NCI-H1694 (cell line): ENCODE results near the gene SPTBN2.

Source experiments
- DNase-seq: peaks from one replicate; lab custom pipeline; 2025; lab: John Stamatoyannopoulos, UW

SPTBN2 gene

DNA sequence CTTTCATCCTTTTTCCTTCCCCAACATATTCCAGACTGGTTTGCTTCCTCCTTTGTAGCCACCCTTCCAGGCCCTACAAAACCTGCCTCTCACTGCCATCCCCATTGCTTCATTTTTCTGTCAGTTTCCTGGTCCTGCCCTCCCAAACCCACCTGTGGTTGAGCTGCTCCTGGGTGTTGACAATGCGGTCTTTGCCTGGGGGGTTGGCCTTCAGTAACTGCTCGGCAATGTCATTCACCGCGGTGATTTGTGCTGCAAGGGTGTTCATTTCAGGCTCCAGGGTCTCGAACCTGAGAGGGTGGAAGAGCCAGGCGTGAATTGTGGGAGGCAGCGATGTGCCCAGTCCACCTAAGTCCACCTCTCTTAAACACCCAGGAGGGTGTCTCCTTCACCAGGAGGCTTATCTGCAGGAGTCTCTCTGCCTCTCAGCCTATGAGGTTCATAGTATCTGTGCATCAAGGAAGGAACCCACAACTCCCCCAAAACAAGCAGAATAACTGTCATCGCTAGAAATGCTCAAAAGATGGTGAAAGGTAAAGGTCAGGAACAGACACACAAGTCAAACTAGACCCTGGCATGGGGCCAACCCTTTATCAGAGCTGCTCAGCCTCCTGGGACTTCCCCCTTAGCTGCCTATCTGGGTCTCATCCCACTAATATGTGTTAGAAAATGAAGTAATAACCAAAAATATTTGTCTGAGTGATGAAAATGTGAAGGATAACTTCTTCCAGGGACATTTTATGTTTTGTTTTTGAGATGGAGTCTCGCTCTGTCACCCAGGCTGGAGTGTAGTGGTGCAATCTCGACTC, 27.4 kb downstream of the SPTBN2 start:
- no peak for DNase-seq

DNA sequence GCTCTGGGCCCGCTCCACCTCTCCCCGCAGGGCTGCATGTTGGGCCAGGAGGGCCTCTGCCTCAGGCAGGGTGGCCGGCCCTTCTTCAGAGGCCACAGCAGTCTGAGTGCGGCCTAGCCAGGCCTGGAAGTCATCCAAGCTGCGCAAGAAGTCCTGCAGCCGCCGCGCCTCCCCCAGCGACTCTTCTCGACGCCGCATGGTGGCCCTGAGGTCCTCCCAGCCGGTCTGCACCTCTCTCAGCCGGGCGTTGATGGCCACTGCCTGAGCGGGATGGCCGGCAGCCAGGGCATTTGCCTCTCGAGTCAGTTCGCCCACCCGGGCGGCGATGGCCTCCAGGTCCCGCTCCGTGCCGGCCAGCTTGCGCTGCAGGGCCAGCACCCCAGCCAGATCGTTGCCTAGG, 28.3 kb downstream of the SPTBN2 start:
- DNase-seq, result no peak

DNA sequence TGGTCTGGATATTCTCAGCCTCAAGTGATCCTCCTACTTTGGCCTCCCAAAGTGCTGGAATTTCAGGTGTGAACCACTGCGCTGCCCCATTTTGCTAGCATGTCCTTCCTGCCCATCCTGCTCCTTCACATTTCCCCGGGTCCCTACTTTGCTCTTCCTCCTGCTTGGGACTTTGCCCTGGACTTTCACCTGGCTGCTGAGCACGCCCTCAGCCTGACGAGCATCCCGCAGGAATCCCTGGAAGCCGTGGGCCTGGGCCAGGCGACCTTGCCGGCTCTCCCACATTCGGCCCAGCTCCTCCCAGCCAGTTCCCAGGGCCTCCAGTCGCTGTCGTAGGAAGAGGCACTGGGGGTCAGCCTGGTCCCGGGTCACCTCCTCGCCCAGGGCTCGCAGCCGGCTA, 28.7 kb downstream of the SPTBN2 start:
- no peak for DNase-seq

DNA sequence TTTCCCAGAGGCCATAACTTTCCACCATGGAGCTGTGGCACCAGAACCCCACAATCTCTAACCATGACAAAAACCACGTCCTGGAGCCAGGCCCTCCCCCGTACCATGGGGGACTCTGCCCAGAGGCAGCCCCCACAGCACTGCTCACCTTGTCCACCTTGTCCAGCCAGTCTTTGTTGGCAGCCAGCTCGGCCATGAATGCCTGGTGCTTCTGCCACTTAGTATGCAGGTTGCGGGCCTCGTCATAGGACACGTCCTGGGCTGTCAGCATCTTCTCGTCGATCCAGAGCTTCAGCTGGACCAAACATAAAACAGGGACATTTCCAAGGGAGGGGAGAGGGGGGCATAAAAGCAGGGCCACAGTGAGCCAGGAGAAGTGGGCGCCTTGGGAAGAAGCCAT, 30.5 kb downstream of the SPTBN2 start:
- no peak for DNase-seq

DNA sequence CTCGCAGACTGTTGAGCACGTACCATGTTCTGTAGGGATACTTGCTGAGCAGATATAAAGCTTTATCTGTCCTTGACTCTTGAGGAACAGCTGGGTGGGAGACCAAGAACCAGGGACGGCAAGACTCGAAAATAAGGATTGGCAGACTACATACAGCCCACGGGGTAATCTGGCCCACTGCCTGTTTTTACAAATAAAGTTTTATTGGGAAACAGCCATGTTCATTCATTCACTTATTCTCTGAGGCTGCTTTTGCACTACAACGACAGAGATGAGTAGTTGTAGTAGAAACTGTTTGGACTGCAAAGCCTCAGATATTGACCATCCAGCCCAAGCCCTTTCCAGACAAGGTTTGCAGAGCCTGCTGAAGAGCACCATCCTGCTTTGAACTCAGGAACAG, 31.0 kb downstream of the SPTBN2 start:
- no peak for DNase-seq

DNA sequence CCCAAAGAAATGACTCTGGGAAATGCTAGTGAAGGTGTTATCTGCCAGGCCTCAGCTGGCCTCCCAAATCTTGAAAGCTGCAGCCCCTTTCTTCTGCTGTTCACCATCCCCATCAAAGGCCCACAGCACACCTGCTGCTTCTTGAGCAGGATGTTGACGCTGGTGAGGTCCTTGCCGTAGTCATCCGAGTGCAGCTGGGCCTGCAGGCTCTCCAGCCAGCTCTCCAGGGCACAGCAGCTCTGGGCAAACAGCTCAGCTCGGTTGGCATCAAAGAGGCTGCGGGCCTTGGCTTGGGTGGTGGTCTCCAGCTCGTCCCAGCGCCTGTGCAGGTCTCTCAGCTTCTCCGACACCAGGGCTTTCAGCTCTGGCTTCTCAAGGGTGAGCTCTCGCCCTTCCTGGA, 32.9 kb downstream of the SPTBN2 start:
- DNase-seq, result no peak

DNA sequence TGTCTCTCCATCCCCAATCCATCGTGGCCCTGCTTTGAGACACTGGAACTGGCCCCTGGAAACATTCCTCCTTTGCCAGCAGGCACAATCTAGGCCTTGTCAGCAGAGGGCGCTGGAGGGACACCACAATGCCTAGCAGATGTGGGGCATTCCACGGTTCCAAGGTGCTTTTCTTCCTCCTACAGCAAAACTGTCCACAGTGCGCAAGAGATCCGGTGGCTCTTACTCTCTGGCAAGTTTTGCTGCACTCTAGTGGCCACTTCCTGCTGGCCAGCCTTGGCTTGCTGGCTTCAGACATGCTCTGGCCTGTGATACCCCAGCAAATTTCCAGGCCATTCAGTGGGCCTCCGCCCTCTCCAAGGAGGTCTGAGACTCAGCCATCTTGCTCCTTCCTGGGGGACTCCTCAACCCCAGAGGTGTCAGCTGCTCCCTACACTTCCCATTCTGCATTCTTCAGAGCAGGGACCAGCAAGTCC, 34.2 kb downstream of the SPTBN2 start:
- DNase-seq, result peak; percentile 57

DNA sequence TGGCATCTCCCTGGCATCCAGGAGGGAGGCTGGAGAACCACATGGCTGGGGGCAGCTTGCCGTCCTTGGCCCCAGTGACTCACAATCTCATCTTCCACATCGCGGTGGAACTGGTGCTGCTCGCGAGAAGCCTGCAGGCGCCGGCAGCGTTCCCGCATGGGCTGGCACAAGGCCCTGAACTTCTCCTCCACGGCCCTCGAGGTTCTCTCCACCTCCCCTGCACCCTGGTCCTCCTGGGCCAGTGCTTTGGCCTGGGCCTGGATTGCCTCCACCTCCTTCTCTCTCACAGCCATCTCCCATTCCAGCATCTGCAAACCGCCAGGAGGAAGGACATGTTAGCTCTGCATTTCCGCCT, 35.0 kb downstream of the SPTBN2 start:
- DNase-seq, result no peak

DNA sequence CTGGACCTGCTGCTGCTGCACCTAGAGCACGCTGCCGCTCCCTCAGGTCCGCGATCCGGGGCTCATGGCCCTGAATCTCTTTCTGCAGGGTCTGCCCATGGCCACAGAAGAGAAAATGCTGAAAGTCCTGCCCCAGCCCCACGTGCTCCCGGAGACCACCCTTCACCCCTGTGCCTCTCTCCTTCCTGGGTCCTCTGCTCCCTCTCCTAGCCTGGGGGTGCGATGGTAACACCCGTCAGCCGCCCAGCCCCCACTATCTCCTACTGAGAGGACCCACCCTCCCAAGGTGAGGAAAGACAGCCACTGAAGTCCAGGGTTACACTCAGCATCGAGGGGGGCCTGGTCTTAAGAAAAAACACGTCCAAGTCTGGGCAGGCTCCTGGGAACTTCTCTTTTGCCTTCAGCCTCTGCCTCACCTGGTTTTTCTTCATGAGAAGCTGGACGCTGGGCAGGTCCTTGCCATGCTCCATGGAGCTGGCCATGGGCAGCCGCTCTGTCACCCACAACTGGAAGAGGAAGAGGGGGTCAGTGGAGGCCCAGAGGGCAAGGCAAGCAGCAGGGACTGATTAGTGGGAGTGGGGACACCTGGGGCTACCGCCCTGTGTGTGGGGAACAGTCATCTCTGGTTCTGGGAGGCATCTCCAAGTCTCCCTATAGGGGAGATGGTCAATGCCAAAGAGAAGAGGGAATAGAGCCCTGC, 35.5 kb downstream of the SPTBN2 start:
- no peak for DNase-seq

DNA sequence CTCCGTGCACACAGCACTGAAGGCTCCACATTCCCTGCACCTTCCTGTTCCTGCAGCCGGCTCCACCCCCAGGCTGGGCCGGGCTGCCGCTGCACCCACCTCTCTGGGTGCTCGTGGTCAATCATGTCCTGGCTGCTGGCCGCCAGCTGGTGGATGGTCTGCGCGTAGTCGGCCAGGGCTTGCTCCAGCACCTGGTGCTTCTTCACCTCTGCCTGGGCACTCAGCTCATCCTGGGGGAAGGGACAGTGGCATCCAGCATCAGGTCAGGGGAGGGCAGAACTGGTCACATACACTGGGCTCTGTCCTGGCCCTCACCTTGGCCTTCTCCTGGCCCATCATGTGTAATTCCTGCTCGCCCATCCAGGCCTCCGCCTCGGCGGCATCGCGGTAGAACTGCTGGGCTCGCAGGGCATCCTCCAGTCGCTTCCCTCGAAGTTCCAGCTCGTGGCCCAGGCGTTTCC, 36.1 kb downstream of the SPTBN2 start:
- DNase-seq, result no peak

DNA sequence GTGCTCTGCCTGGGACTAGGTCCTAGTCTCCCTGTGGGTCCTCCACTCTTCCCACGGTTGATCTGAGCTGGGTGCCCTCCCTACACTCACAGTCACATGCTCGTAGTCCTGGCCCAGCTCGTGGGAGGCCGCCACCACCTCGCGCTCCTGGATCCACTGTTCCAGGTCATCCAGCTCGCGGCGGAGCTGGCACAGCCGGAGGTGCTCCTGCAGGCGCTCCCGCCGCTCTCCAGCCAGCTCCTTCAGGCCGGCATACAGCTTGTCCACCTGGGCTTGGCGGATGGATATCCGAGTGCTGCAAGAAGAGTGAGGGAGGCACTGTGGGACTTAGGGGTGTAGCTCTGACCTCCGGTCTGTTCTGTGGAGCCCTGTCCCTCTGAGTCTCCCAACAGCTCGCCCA, 36.6 kb downstream of the SPTBN2 start:
- no peak for DNase-seq

DNA sequence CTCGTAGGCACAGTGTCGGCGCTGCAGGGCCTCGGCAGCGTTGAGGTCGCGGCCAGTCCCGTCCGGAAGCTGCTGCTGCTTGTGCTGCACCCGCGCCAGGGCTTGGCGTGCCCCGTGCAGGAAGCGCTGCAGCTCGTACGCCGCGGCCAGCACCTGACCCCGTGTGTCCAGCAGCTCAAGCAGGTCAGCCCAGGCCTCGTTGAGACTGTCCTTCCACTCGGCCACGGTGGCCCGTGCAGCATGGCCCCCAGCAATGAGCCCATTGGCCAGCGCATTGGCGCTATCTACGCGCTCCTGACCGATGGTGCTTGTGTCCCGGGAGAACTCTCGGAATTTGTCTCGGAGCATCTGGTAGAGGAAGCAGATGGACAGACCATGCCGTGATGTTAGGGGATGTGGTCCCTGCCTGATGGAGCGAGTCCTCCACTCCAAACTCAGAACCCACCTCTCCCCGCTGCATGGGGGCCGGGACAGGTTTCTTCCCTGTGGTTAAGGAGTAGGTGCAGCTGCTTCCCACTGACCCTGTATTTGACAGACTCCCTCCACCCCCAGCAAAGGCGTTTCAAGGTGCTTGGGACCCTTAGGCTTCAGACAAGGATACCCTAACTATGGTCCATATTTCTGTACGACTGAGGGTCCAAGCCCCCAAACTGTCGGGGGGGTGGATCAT, 37.6 kb downstream of the SPTBN2 start:
- DNase-seq, result no peak

DNA sequence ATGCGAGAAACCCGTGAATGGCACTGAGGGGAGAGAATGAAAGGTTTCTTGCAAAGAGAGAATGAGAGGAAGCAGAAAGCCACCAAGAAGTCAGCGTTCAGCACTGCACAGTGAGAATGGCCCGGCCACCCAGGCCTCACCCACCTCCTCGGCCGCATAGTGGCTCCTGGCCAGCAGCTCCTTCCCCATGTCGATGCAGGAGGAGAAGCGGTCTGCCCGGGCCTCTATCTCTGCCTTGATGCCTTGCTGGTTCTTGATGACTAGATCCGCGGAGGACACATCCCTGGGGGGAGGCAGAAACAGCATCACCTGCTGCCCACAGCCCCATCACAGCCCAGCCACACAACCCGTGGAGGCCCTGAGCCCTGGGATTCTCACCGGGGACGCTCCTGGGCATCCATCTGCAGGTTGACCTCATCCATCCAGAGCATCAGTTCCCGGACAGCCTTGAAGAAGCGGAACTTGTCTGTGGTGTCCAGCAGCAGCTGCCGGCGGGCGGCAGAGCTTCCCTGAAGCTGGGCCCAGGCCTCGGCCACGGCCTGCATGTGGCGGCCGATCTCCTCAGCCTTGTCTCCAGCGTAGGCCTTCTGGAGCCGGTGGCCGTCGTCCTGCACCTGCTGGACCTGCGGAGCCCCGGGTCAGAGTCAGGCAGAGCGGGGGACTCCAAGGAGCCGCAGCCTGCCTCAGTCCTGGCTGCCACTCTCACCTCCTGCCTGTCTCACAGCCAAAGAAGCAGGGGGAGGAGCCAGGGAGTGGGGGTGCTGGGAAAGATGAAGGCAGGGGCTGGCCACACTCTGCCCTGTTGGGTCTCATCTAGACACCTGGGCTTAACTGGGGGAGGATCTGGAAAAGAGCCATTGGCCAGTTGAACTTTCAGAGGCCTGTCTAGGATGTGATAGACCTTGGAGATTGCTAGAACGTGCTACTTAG, 39.1 kb downstream of the SPTBN2 start:
- DNase-seq, result no peak

DNA sequence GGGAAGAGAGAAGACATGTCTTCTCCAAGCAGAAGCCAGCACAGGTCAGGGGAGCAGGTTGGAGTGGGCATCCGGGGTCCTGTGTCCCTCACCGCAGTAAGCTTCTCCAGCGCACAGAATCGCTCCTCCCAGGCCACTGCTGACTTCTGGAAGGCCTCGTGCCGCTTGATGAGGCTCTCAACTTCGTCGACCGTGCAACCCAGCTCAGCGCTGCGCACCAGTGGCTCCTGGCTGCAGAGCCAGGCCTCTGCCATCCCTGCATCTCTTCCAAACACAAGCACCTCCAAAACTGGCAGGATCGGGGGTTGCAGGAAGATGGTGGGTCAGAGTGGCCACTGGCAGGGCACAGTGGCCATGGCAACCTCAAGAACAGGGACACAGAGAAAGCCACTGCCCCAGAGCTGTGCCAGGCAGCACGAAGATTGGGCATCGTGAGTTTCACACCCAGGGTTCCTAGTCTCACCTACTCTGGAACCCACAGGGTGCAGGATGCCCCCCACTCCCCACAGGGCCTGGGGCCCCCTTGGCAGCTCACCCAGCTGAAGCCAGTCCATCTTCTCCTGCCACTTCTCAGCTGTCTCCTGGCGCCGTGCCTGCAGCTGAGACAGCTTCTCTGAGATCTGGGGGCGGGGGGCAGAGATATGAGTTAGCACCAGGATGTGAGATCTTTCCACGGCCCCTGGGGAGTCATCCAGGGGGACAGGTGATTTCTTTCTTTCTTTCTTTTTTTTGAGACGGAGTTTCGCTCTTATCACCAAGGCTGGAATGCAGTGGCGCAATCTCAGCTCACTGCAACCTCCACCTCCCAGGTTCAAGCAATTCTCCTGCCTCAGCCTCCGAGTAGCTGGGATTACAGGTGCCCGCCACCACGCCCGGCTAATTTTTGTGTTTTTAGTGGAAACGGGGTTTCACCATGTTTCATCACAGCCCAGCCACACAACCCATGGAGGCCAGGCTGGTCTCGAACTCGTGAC, 40.2 kb downstream of the SPTBN2 start:
- no peak for DNase-seq

DNA sequence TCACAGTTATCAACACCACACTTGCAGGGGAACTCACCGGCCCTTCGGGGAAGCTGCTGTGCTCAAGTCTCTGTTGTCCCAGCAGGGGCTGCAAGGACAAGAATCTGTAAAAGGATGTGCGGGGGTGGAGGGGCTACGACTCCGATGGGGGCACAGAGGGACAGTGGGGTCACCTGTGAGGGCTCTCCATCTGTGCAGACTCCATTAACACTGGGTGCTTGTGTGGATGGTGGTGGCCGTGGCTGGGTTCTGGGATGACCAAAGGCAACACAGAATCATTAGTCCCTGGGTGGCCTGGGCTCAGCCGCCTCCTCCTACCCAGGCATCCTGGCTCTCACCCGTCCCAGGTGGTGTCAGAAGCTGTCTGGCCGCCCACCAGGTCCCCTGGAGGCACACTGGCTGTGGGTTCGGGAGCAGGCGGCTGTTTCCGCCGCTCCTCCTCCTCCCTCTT, 41.2 kb downstream of the SPTBN2 start:
- no peak for DNase-seq

DNA sequence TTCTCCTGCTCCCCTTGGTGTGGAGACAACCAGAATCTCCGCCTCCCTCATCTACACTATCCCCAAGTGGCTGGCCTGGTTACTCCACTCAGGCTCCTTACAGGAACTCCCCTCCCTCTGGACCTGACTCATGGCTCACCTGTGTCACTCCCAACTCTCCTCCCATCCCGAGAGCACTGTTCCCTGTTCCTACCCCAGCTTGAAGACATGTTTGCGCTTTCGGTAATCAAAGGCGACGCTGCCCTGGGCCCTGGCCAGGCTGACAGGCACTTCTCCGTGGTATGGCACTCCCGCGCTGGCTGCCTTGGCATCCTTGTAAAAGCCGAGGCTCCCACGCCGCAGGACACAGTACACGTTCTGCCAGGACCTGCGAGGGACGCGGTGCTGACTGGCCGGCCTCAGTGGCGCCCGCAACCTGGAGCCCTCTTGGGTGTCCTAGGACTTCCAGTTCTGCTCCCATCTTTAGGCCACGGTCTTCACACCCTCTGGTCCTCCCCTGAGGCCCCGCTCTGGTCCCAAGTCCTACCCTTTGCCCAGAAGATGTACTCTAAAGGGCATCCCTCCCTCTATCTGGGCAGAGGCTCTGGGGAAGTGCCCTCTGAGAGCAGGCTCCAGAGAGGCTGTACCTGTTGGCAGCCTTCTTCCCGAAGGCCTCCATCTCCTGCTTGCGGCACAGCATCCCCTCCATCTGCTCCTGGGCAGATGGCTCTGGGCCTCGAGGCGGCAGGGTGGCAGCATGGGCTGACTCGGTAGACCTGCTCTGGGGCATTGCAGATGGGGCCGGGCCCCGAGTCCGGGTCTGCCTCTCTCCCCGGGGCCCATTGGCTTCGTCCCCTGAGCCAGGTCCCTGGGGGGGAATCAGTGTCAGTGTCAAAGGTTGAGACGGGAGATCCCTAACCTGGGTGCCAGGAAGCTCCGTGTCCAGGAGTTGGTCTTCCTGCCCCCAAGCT, 41.9 kb downstream of the SPTBN2 start:
- peak; percentile 21 for DNase-seq

DNA sequence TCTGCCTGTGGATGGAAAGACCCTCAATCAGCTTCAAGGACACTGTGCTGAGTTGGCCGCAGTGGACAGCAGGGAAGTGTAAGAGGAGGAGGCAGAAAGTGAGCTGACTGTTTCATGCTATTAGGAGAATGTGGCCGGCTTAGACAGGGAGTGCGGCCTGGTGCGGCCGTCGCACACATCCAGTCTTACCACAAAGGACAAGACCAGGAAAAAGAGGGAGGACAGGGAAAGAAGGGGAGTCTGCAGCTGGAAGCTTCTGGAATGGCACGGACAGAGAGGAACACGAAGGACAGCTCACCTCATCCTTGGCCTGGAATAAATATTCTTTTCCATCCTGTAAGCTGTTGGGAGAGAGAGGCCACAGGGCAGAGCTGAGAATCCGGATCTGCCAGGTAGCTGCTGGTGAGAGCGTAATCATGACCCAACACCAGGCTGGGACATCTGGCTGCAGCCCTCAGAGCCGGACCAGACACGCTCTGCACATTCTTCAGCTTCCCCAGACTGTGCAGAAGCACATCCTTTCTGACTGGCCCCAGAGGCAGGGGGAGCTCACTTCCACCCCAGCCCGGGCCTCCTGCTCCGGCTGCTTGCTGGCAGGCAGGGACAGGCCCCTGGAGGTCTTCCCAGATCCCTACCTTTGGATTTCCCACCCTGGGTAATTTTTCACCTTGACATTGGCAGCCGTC, 42.8 kb downstream of the SPTBN2 start:
- no peak for DNase-seq

DNA sequence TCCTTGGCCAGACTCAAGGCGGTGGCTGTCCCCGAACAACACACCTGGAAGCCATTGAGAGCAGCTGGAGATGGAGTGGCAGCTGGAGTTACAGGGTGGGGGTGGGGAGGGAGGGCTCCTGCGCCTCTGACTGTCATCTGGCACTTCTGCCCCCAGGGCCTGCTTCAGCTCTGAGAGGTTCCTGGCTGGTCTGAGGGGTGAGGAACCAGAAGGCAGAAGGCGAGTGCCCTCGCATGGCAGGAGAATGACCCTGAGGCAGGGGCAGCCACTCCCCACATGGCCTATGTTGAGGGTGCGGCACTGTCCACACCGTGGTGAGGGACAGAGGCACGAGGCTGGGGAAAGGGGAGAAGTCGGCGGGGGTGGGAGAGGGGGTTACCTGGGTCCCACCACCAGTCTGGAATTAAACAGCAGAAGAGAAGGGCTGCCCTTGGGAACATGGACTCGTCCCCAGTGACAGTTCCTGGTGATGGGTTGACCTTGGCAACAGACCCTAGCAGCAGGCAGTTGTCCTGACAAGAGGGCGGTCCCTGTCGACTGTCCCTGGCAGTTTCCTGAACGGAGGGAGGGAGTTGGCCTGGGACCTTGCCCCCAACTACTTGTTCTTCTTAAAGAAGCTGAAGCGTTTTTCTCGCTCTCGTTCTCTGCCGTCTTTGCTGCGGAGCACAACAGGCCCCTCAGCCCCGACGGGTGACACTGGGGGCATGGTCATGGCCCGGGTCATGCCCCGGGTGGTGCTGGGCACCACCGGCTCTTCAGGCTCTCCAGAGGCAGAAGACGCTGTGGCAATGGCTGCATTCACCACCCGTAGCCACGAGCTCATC, 43.5 kb downstream of the SPTBN2 start:
- no peak for DNase-seq
